ENCODE measurements around the gene POLR2E. TPM values are rescaled to one million over a fixed set of nuclear protein-coding genes. Genes with fewer than 3 reads are reported as not detected.
"Not testable (repeated sequence)": the region's sequence is repeated elsewhere in the genome, so short reads cannot be mapped to it uniquely, and the experiment has no call there.

POLR2E gene
- total RNA-seq, 1 experiment from 2014 or later, result 261 TPM

DNA sequence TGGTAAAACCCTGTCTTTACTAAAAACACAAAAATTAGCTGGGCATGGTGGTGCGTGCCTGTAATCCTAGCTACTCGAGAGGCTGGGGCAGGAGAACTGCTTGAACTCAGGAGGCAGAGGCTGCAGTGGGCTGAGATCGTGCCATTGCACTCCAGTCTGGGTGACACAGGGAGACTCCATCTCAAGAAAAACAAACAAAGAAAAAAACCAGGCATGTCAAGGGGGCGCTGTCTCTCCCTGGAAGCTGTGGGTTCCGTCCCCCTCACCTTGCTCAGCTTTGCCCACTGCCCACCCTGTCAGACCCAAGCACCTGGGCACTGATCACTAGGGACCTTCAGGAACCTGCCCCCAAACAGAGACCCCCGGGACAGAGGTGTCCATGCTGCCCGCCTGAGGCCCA is 33.9 kb upstream of the POLR2E start:
- H2BK120ac ChIP-seq (ENCODE audit: low read depth, low read length, poor library complexity, severe bottlenecking); H3K23me2 ChIP-seq (ENCODE audit: insufficient read length, low read depth, low read length, poor library complexity, severe bottlenecking); H2BK15ac ChIP-seq (ENCODE audit: low read depth, low read length); H3K27ac ChIP-seq (ENCODE audit: insufficient read length, low read depth, low read length); H3T11ph ChIP-seq (ENCODE audit: low read length); H3K4me3 Mint-ChIP-seq; H3K4ac ChIP-seq (ENCODE audit: low read depth, low read length); H3K9me3 Mint-ChIP-seq; H3K27ac Mint-ChIP-seq; H3K4me1 ChIP-seq (ENCODE audit: insufficient read depth, low read length); H3K9ac ChIP-seq (ENCODE audit: extremely low read depth, insufficient read length, low read length); H2BK5ac ChIP-seq (ENCODE audit: insufficient read length, low read length); H3K27me3 ChIP-seq (ENCODE audit: insufficient read depth, low read length); H2BK12ac ChIP-seq (ENCODE audit: insufficient read length, low read depth, low read length); H3K4me2 ChIP-seq (ENCODE audit: insufficient read depth, insufficient read length, low read length); H4K8ac ChIP-seq (replicated peaks; ENCODE audit: insufficient read length, low read depth, low read length); H2BK20ac ChIP-seq (ENCODE audit: low read depth, low read length, poor library complexity, severe bottlenecking); H3K9me3 ChIP-seq (ENCODE audit: control insufficient read depth, low read depth, low read length); H2AFZ ChIP-seq (ENCODE audit: low read length); H4K20me1 ChIP-seq (ENCODE audit: control insufficient read depth, insufficient read depth, insufficient read length); H3K14ac ChIP-seq (ENCODE audit: insufficient read depth, low read length); H4K91ac ChIP-seq (ENCODE audit: insufficient read length, low read depth, low read length); H3K79me2 ChIP-seq (ENCODE audit: insufficient read depth, low read length); H3K23ac ChIP-seq (ENCODE audit: insufficient read length, low read depth, low read length); H3K27me3 Mint-ChIP-seq (ENCODE audit: low read depth); H3K4me1 Mint-ChIP-seq; DNase-seq; H2AK5ac ChIP-seq (ENCODE audit: insufficient read length, low read length); H4K5ac ChIP-seq (ENCODE audit: insufficient read length, low read depth, low read length); H3K79me1 ChIP-seq (ENCODE audit: insufficient read depth, low read depth, low read length, poor library complexity, severe bottlenecking); H3K18ac ChIP-seq (ENCODE audit: insufficient read length, low read depth, low read length); H3K56ac ChIP-seq (ENCODE audit: insufficient read length, low read depth, low read length): not testable (repeated sequence)
- WGBS (ENCODE audit: extremely low coverage, insufficient read length, low lambda C conversion rate), result no CpG with 5 or more reads among the region's 7 CpGs
- TF ChIP-seq, protein P1, sequence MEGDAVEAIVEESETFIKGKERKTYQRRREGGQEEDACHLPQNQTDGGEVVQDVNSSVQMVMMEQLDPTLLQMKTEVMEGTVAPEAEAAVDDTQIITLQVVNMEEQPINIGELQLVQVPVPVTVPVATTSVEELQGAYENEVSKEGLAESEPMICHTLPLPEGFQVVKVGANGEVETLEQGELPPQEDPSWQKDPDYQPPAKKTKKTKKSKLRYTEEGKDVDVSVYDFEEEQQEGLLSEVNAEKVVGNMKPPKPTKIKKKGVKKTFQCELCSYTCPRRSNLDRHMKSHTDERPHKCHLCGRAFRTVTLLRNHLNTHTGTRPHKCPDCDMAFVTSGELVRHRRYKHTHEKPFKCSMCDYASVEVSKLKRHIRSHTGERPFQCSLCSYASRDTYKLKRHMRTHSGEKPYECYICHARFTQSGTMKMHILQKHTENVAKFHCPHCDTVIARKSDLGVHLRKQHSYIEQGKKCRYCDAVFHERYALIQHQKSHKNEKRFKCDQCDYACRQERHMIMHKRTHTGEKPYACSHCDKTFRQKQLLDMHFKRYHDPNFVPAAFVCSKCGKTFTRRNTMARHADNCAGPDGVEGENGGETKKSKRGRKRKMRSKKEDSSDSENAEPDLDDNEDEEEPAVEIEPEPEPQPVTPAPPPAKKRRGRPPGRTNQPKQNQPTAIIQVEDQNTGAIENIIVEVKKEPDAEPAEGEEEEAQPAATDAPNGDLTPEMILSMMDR (conservative IDR thresholded peaks at IDR 0.05), result 0 out of 3 replicates have a peak, but pooled peaks have one; percentile 18
- peaks cover 0 to 18% (median 18%) of the 10 kb centered on the region in 3 experiments; a peak in 5 of 7 replicates for H3K36me3 Mint-ChIP-seq (ENCODE audit: insufficient read depth in 1 of 3, low read depth in 3 of 3)
